B cell (primary cell): ENCODE results near the gene TERB1. TPM values are rescaled to one million over a fixed set of nuclear protein-coding genes. Genes with fewer than 3 reads are reported as not detected.

ENCODE experiments used
- ATAC-seq: fragments of 200-7000 bp; cut with Tn5 transposase; one replicate; pipeline ENCODE4 v1.10.0; 2021; ENCODE audit warnings: low read depth, mild to moderate bottlenecking, moderate number of reproducible peaks, moderate library complexity
- CTCF ChIA-PET: fragments of 350-600 bp; sonication (Branson Sonifier 250); formaldehyde crosslinking; loops from one replicate; lab custom pipeline; 2021; ENCODE audit warnings: antibody characterized with exemption, inconsistent platforms; lab: Charles Lee
- POLR2A ChIA-PET: fragments of 350-600 bp; sonication (Branson Sonifier 250); formaldehyde crosslinking; loops from one replicate; lab custom pipeline; 2021; ENCODE audit warnings: antibody characterized with exemption; lab: Charles Lee
- DNase-seq: peaks from one replicate; pipeline ENCODE4 v3.0.0; 2013
- H2AFZ ChIP-seq: 2 replicates; pipeline ENCODE4 v1.6.1; 2012; ENCODE audit warnings: mild to moderate bottlenecking, low read depth, low read length; ENCODE audit not compliant: insufficient read depth, poor library complexity, severe bottlenecking
- H3K27ac ChIP-seq, 2 donors: 1 replicate in 1 of 2; 2 replicates in 1 of 2; pipeline ENCODE4 v1.5.1; 2012 to 2013; ENCODE audit warnings: low read length in 2 of 2, mild to moderate bottlenecking in 2 of 2, moderate library complexity in 1 of 2
- H3K27me3 ChIP-seq, 4 experiments: fragments of 200-600 bp in 1 of 4; sonication (generic) in 1 of 4; replicated peaks in 1 of 4; 1 replicate in 2 of 4; 2 replicates in 2 of 4; pipeline versions ENCODE4 v1.6.1 to v1.7.0; 2013 to 2016; ENCODE audit warnings: low read length in 3 of 4, mild to moderate bottlenecking in 2 of 4, mixed read lengths in 1 of 4, moderate library complexity in 1 of 4; ENCODE audit not compliant: insufficient read depth in 4 of 4, control insufficient read depth in 3 of 4; ENCODE audit errors: control extremely low read depth in 1 of 4
- H3K36me3 ChIP-seq, 2 experiments: replicated peaks in 1 of 2; 1 replicate in 1 of 2; 2 replicates in 1 of 2; pipeline versions ENCODE4 v1.6.1 to v1.7.1; 2013; ENCODE audit warnings: low read length in 1 of 2; ENCODE audit not compliant: insufficient read depth in 2 of 2, control insufficient read depth in 1 of 2; ENCODE audit errors: control extremely low read depth in 1 of 2, extremely low read depth in 1 of 2
- H3K4me1 ChIP-seq, 2 donors: fragments of 200-600 bp in 1 of 2; sonication (generic) in 1 of 2; 1 replicate in 1 of 2; 2 replicates in 1 of 2; pipeline versions ENCODE4 v1.5.1 to v1.6.1; 2013 to 2017; ENCODE audit warnings: low read length in 2 of 2; ENCODE audit not compliant: control insufficient read depth in 2 of 2, insufficient read depth in 2 of 2
- H3K4me2 ChIP-seq: replicated peaks from 2 replicates; pipeline ENCODE3; 2012; ENCODE audit warnings: mild to moderate bottlenecking, low read depth, low read length; ENCODE audit not compliant: poor library complexity, severe bottlenecking
- H3K4me3 ChIP-seq, 5 experiments: fragments of 200-600 bp in 1 of 5; sonication (generic) in 1 of 5; 1 replicate in 3 of 5; 2 replicates in 2 of 5; pipeline versions ENCODE4 v1.5.1 to v1.7.0; 2011 to 2016; ENCODE audit warnings: low read length in 4 of 5, mild to moderate bottlenecking in 4 of 5, low read depth in 2 of 5, control low read depth in 1 of 5, moderate library complexity in 1 of 5; ENCODE audit not compliant: insufficient read depth in 1 of 5; ENCODE audit errors: control extremely low read depth in 1 of 5, extremely low read depth in 1 of 5
- H3K79me2 ChIP-seq: fragments of 200-600 bp; sonication (generic); one replicate; pipeline ENCODE4 v1.6.0; 2016; ENCODE audit warnings: low read length; ENCODE audit not compliant: control insufficient read depth, insufficient read depth
- H3K9ac ChIP-seq: fragments of 200-600 bp; sonication (generic); 2 replicates; pipeline ENCODE4 v1.6.1; 2017; ENCODE audit warnings: mild to moderate bottlenecking, low read length, moderate library complexity
- H3K9me3 ChIP-seq, 3 donors: one replicate each; pipeline versions ENCODE4 v1.6.1 to v1.7.1; 2013; ENCODE audit warnings: low read length in 2 of 3; ENCODE audit not compliant: control insufficient read depth in 2 of 3, insufficient read depth in 1 of 3; ENCODE audit errors: control extremely low read depth in 1 of 3
- H4K20me1 ChIP-seq: 2 replicates; pipeline ENCODE4 v1.6.0; 2012; ENCODE audit warnings: mild to moderate bottlenecking, low read length; ENCODE audit not compliant: insufficient read depth, control insufficient read depth, poor library complexity, severe bottlenecking
- H3K27ac Mint-ChIP-seq: one replicate; pipeline ENCODE4 v1.8.0; 2021; ENCODE audit warnings: mixed read lengths
- H3K27me3 Mint-ChIP-seq: one replicate; pipeline ENCODE4 v1.8.0; 2021; ENCODE audit warnings: mixed read lengths
- H3K4me1 Mint-ChIP-seq: one replicate; pipeline ENCODE4 v1.8.0; 2021; ENCODE audit warnings: mixed read lengths
- H3K4me3 Mint-ChIP-seq: one replicate; pipeline ENCODE4 v1.8.0; 2021; ENCODE audit warnings: mixed read lengths
- H3K9me3 Mint-ChIP-seq: one replicate; pipeline ENCODE4 v1.8.0; 2022; ENCODE audit warnings: mixed read lengths; ENCODE audit not compliant: insufficient read depth
- CTCF ChIP-seq: fragments of 200-600 bp; IDR thresholded peaks from one replicate; pipeline ENCODE4 v1.8.0; 2022; ENCODE audit warnings: antibody characterized with exemption, mild to moderate bottlenecking
- EZH2 ChIP-seq: IDR thresholded peaks from 2 replicates; pipeline ENCODE4 v1.6.1; 2012; ENCODE audit warnings: borderline replicate concordance, low read depth, mild to moderate bottlenecking, moderate library complexity, low read length; ENCODE audit not compliant: insufficient read depth, poor library complexity, severe bottlenecking
- WGBS: methylation state at CpG from one replicate; pipeline ENCODE4 v1.1.5; 2013; ENCODE audit warnings: missing lambda C conversion rate; ENCODE audit not compliant: insufficient coverage; 5-methylcytosine and 5-hydroxymethylcytosine counted together
- intact Hi-C: fragments of 100-400 bp; cut with micrococcal nuclease; formaldehyde crosslinking; loops from one replicate; pipeline ENCODE4 v1.10.0; 2022
- polyA plus RNA-seq: library from polyadenylated mRNA; depleted of rRNA; stranded (reverse); fragments of >200 nt; gene quantifications from 2 replicates; pipeline ENCODE4 v1.2.3, GENCODE V29; 2012
- total RNA-seq, 2 donors: library from RNA; stranded (reverse); fragments of 120-200 nt in 1 of 2; gene quantifications; 1 replicate in 1 of 2; 2 replicates in 1 of 2; pipeline versions ENCODE4 v1.2.3 to v1.2.4, GENCODE V29; 2013 to 2022

The TERB1 gene
- total and polyA plus RNA-seq, 2 donors (not counting 1 experiment from before 2014, with no cell fraction given) = 0.71 TPM; not detected in 1

DNA sequence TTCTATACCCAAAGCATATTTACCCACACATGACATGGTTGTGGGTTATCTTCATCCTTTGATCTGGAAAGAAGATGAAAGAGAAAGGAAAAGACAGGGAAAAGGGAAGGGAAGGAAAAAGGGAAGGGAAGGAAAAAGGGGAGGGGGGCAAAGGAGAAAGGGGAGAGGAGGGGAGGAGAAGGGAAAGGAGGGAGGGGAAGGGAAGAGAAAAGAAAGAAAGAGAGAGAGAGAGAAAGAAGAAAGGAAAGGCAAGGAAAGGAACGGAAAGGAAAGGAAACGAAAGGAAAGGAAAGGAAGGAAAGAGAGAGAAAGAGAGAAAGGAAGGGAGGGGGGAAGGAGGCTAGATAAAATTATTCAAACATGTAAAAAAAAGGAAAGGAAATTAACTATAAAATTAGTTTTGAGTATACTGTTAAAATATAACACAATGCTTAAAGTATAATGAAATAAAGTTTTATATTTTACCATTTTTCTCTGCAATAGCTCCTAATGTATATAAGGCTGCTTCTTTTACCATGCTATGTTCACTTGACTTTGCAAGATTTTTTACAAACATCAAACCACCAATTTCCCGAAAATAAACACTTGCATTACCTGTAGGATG, 11.2 kb downstream of the TERB1 start:
- peaks cover 3% of the 10 kb centered on the region for H3K27me3 Mint-ChIP-seq
- DNase-seq (no peak), ATAC-seq (no peak)
- Histone ChIP-seq H3K27ac (no peak overlapping the region), H3K9ac (no peak overlapping the region), H3K9me3 (no peaks in the 10 kb centered on the region), H3K36me3 (no peaks in the 10 kb centered on the region), H3K4me2 (no peak overlapping the region), H2AFZ (no peak overlapping the region), H3K27me3 (no peaks in the 10 kb centered on the region), H4K20me1 (no peaks in the 10 kb centered on the region), H3K79me2 (no peaks in the 10 kb centered on the region), H3K4me1 (no peaks in the 10 kb centered on the region), H3K4me3 (no peak overlapping the region)
- WGBS = no CpG with 5 or more reads among the region's 3 CpGs
- H3K4me1 Mint-ChIP-seq = no peaks in the 10 kb centered on the region
- no peak overlapping the region for H3K27ac Mint-ChIP-seq
- H3K4me3 Mint-ChIP-seq = no peak overlapping the region
- TF ChIP-seq CTCF (no peak), EZH2 (no peak)
- intact Hi-C loops = no loop called here
- H3K9me3 Mint-ChIP-seq = no peaks in the 10 kb centered on the region
- ChIA-PET CTCF (no interaction called here), POLR2A (no interaction called here)

- Histone ChIP-seq H3K9ac (no peak overlapping the region), H3K27me3 (no peaks in the 10 kb centered on the region), H3K4me3 (no peak overlapping the region), H3K27ac (no peak overlapping the region), H2AFZ (no peak overlapping the region), H3K9me3 (no peaks in the 10 kb centered on the region), H3K79me2 (no peaks in the 10 kb centered on the region), H3K4me1 (no peaks in the 10 kb centered on the region), H3K4me2 (no peak overlapping the region), H4K20me1 (no peaks in the 10 kb centered on the region), H3K36me3 (no peaks in the 10 kb centered on the region)
- no peaks in the 10 kb centered on the region for H3K4me1 Mint-ChIP-seq
- intact Hi-C loops = no loop called here
- no peaks in the 10 kb centered on the region for H3K9me3 Mint-ChIP-seq
- DNase-seq (no peak), ATAC-seq (no peak)
- H3K4me3 Mint-ChIP-seq = no peak overlapping the region
- ChIA-PET POLR2A (no interaction called here), CTCF (no interaction called here)
- H3K27me3 Mint-ChIP-seq = peaks cover 3% of the 10 kb centered on the region
- H3K27ac Mint-ChIP-seq = no peak overlapping the region
- WGBS = no CpG with 5 or more reads among the region's 2 CpGs
- TF ChIP-seq EZH2 (no peak), CTCF (no peak)
These were observed 14.0 kb downstream of the TERB1 start for GRCh38 chr16:66787427-66787826.
